Stimulated activated CD8-positive, alpha-beta memory T cell treated with anti-CD3 and anti-CD28 coated beads, Interleukin-15, amount 100 ng/mL, for 4 hours (primary cell): Measurements from ENCODE around the gene DSTYK.

ENCODE experiments used
- DNase-seq, 2 donors: peaks; one replicate each; pipeline ENCODE4 v3.0.0-alpha.2; 2020; ENCODE audit warnings: low read depth in 2 of 2

DSTYK gene

GRCh38 chr1:205129447-205130029 is 82.0 kb downstream of the DSTYK start:
- DNase-seq = no peak

- DNase-seq = no peak
These were observed 83.5 kb downstream of the DSTYK start for GRCh38 chr1:205128050-205128449.

GRCh38 chr1:205127646-205128045 is 83.9 kb downstream of the DSTYK start:
- no peak for DNase-seq

GRCh38 chr1:205124726-205125125 is 86.8 kb downstream of the DSTYK start:
- no peak for DNase-seq

GRCh38 chr1:205122489-205122882 is 89.0 kb downstream of the DSTYK start:
- no peak for DNase-seq

- peak; percentile 89 to 91 for DNase-seq
These were observed 89.6 kb downstream of the DSTYK start, which contains the start of gene RBBP5 for GRCh38 chr1:205121660-205122488. Gene RBBP5, minus strand, starts transcription at chr1:205121978. Its CDS starts 105 bp downstream, at chr1:205121873.

- DNase-seq = no peak
These were observed 92.8 kb downstream of the DSTYK start for GRCh38 chr1:205118752-205119151.

GRCh38 chr1:205111354-205111753 is 100.1 kb downstream of the DSTYK start:
- no peak for DNase-seq

GRCh38 chr1:205109711-205110110 is 101.8 kb downstream of the DSTYK start:
- no peak for DNase-seq

GRCh38 chr1:205109269-205109668 is 102.2 kb downstream of the DSTYK start:
- no peak for DNase-seq

GRCh38 chr1:205108464-205108863 is 103.0 kb downstream of the DSTYK start:
- no peak for DNase-seq

GRCh38 chr1:205107327-205107726 is 104.2 kb downstream of the DSTYK start:
- no peak for DNase-seq

- no peak for DNase-seq
These were observed 109.1 kb downstream of the DSTYK start for GRCh38 chr1:205102404-205102803.

- DNase-seq = no peak
These were observed 113.3 kb downstream of the DSTYK start for GRCh38 chr1:205098242-205098641.

GRCh38 chr1:205095422-205095821 is 116.1 kb downstream of the DSTYK start:
- DNase-seq = no peak
